Measurements from ENCODE around the gene ANKS3. TPM values are rescaled to one million over a fixed set of nuclear protein-coding genes. Genes with fewer than 3 reads are reported as not detected.

Gene ANKS3
- total RNA-seq, 1 experiment from 2014 or later: 22.6 TPM

GRCh38 chr16:4728676-4729075 lies 5.4 kb downstream of the ANKS3 start:
- Histone ChIP-seq H3K9ac (ENCODE audit: low read length) (no peak overlapping the region), H3K36me3 (ENCODE audit: low read depth, low read length) (no peaks in the 10 kb centered on the region), H4K20me1 (ENCODE audit: low read length) (no peaks in the 10 kb centered on the region), H2AFZ (ENCODE audit: low read length) (no peak overlapping the region), H3K27me3 (ENCODE audit: low read length) (no peaks in the 10 kb centered on the region), H3K4me2 (ENCODE audit: low read length) (no peak overlapping the region), H3F3A (ENCODE audit: low read length, unreplicated experiment) (no peaks in the 10 kb centered on the region), H3K79me2 (ENCODE audit: low read length) (peaks cover 21% of the 10 kb centered on the region), H3K9me2 (replicated peaks; ENCODE audit: low read length) (no peaks in the 10 kb centered on the region), H3K9me3 (ENCODE audit: low read length) (no peaks in the 10 kb centered on the region), H3K4me1 (ENCODE audit: insufficient read depth, low read length) (no peaks in the 10 kb centered on the region), H3K4me3 (ENCODE audit: low read length) (no peak overlapping the region), H3K27ac (ENCODE audit: low read length) (no peak overlapping the region)
- CTCF ChIA-PET: no interaction called here
- TF ChIP-seq EZH2 (IDR thresholded peaks at IDR 0.05; ENCODE audit: low read length, unreplicated experiment) (no peak), CTCF (conservative IDR thresholded peaks at IDR 0.05; ENCODE audit: low read depth, low read length) (no peak), EZH2phosphoT487 (IDR thresholded peaks at IDR 0.05; ENCODE audit: borderline replicate concordance, low read length) (no peak)
- POLR2A ChIA-PET (ENCODE audit: unreplicated experiment): no interaction called here
- no TSS peak for BruUV-seq (replicated peaks)
- DNase-seq (no peak), ATAC-seq (no peak)
- intact Hi-C loops (cut with micrococcal nuclease): no loop called here

- Histone ChIP-seq H3K4me3 (ENCODE audit: low read length) (no peak overlapping the region), H4K20me1 (ENCODE audit: low read length) (no peaks in the 10 kb centered on the region), H3K27me3 (ENCODE audit: low read length) (no peaks in the 10 kb centered on the region), H3K79me2 (ENCODE audit: low read length) (peaks cover 2% of the 10 kb centered on the region; the same call in 1 of the 2 replicates), H3K9me3 (ENCODE audit: low read length) (no peaks in the 10 kb centered on the region), H3K4me1 (ENCODE audit: insufficient read depth, low read length) (no peaks in the 10 kb centered on the region), H3K36me3 (ENCODE audit: low read depth, low read length) (no peaks in the 10 kb centered on the region), H3K4me2 (ENCODE audit: low read length) (no peak overlapping the region), H3K27ac (ENCODE audit: low read length) (no peak overlapping the region), H3K9ac (ENCODE audit: low read length) (no peak overlapping the region), H3F3A (ENCODE audit: low read length, unreplicated experiment) (no peaks in the 10 kb centered on the region), H3K9me2 (replicated peaks; ENCODE audit: low read length) (no peaks in the 10 kb centered on the region), H2AFZ (ENCODE audit: low read length) (no peak overlapping the region)
- ChIA-PET POLR2A (ENCODE audit: unreplicated experiment) (no interaction called here), CTCF (no interaction called here)
- DNase-seq (no peak), ATAC-seq (no peak)
- intact Hi-C loops (cut with micrococcal nuclease): no loop called here
- TF ChIP-seq EZH2phosphoT487 (IDR thresholded peaks at IDR 0.05; ENCODE audit: borderline replicate concordance, low read length): no peak
- no peak for TF ChIP-seq CTCF (conservative IDR thresholded peaks at IDR 0.05; ENCODE audit: low read depth, low read length)
- TF ChIP-seq EZH2 (IDR thresholded peaks at IDR 0.05; ENCODE audit: low read length, unreplicated experiment): no peak
- no TSS peak for BruUV-seq (replicated peaks)
Observed at GRCh38 chr16:4726616-4727015, 7.5 kb downstream of the ANKS3 start.

- Histone ChIP-seq H3K9me3 (ENCODE audit: low read length) (no peaks in the 10 kb centered on the region), H3K27me3 (ENCODE audit: low read length) (no peaks in the 10 kb centered on the region), H3K4me1 (ENCODE audit: insufficient read depth, low read length) (no peaks in the 10 kb centered on the region), H3F3A (ENCODE audit: low read length, unreplicated experiment) (no peaks in the 10 kb centered on the region), H3K4me3 (ENCODE audit: low read length) (no peak overlapping the region), H3K9me2 (replicated peaks; ENCODE audit: low read length) (no peaks in the 10 kb centered on the region), H3K79me2 (ENCODE audit: low read length) (no peaks in the 10 kb centered on the region), H3K9ac (ENCODE audit: low read length) (no peak overlapping the region), H3K36me3 (ENCODE audit: low read depth, low read length) (no peaks in the 10 kb centered on the region), H4K20me1 (ENCODE audit: low read length) (no peaks in the 10 kb centered on the region), H3K4me2 (ENCODE audit: low read length) (no peak overlapping the region), H3K27ac (ENCODE audit: low read length) (no peak overlapping the region), H2AFZ (ENCODE audit: low read length) (no peak overlapping the region)
- ATAC-seq (no peak), DNase-seq (no peak)
- BruUV-seq (replicated peaks): no TSS peak
- intact Hi-C loops (cut with micrococcal nuclease): no loop called here
- ChIA-PET CTCF (no interaction called here), POLR2A (ENCODE audit: unreplicated experiment) (no interaction called here)
- no peak for TF ChIP-seq EZH2 (IDR thresholded peaks at IDR 0.05; ENCODE audit: low read length, unreplicated experiment)
- TF ChIP-seq EZH2phosphoT487 (IDR thresholded peaks at IDR 0.05; ENCODE audit: borderline replicate concordance, low read length): no peak
- TF ChIP-seq CTCF (conservative IDR thresholded peaks at IDR 0.05; ENCODE audit: low read depth, low read length): no peak
Observed at GRCh38 chr16:4724661-4725270, 9.3 kb downstream of the ANKS3 start.

Data from PC-3 (cell line).